KOPT-K1 (cell line): ENCODE results near the gene CCDC177.

Experiments used
- H3K27ac ChIP-seq: fragments of 200-600 bp; sonication (generic); 2 replicates; pipeline ENCODE4 v1.5.1; 2016; ENCODE audit warnings: antibody characterized with exemption, mild to moderate bottlenecking, low read depth, low read length; ENCODE audit not compliant: poor library complexity, severe bottlenecking
- H3K36me3 ChIP-seq: fragments of 200-600 bp; sonication (generic); 2 replicates; pipeline ENCODE4 v1.5.1; 2017; ENCODE audit warnings: antibody characterized with exemption, mild to moderate bottlenecking, low read length, moderate library complexity; ENCODE audit not compliant: insufficient read depth
- H3K9me3 ChIP-seq: fragments of 200-600 bp; sonication (generic); 2 replicates; pipeline ENCODE4 v1.5.1; 2017; ENCODE audit warnings: antibody characterized with exemption, low read length, mild to moderate bottlenecking; ENCODE audit not compliant: insufficient read depth, poor library complexity, severe bottlenecking

The CCDC177 gene

DNA sequence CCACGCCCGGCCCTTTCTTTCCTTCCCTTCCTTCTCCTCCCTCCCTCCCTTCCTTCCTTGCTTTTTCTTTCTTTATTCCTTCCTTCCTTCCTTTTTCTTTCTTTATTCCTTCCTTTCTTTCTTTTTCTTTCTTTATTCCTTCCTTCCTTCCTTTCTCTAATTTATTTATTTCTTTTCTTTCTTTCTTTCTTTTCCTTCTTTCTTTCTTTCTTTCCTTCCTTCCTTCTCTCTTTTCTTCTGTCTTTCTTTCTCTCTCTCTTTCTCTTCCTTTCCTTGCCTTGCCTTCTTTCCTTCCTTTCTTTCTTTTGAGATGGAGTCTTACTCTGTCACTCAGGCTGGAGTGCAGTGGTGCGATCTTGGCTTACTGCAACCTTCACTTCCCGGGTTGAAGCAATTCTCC, 15.9 kb downstream of the CCDC177 start:
- Histone ChIP-seq H3K36me3 (no peaks in the 10 kb centered on the region), H3K9me3 (no peaks in the 10 kb centered on the region), H3K27ac (no peak overlapping the region)

- Histone ChIP-seq H3K36me3 (no peaks in the 10 kb centered on the region), H3K9me3 (no peaks in the 10 kb centered on the region), H3K27ac (no peak overlapping the region)
These were observed 20.2 kb downstream of the CCDC177 start for GRCh38 chr14:69554500-69554899.

- Histone ChIP-seq H3K36me3 (no peaks in the 10 kb centered on the region), H3K27ac (no peak overlapping the region), H3K9me3 (no peaks in the 10 kb centered on the region)
These were observed 21.4 kb downstream of the CCDC177 start for GRCh38 chr14:69553252-69553651.

DNA sequence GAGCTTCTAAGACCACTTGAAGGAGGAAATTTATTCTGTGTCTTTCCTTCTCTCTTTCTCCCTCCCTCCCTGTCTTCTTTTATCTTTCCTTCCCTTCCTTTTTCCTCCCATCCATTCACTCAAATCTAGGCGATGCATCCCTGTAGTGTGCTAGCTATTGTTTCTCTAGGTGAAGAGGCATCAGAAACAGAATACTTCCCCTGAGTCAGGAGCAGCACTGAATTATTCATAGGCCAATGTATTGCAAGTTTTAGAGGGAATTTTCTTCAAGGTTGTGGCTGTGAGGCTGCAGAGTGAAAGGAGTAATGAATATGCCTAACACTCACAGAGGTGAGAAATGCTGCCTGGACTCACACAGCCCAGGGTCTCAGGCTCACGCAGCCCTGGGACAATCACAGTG, 23.2 kb downstream of the CCDC177 start:
- no peaks in the 10 kb centered on the region for H3K9me3 ChIP-seq
- no peaks in the 10 kb centered on the region for H3K36me3 ChIP-seq
- H3K27ac ChIP-seq, result no peak overlapping the region

GRCh38 chr14:69548566-69548965, 26.1 kb downstream of the CCDC177 start:
- H3K36me3 ChIP-seq, result no peaks in the 10 kb centered on the region
- H3K9me3 ChIP-seq, result no peaks in the 10 kb centered on the region
- no peak overlapping the region for H3K27ac ChIP-seq

- Histone ChIP-seq H3K9me3 (no peaks in the 10 kb centered on the region), H3K36me3 (no peaks in the 10 kb centered on the region), H3K27ac (no peak overlapping the region)
These were observed 26.8 kb downstream of the CCDC177 start for GRCh38 chr14:69547701-69548348.

GRCh38 chr14:69543341-69544115, 31.1 kb downstream of the CCDC177 start:
- Histone ChIP-seq H3K9me3 (no peaks in the 10 kb centered on the region), H3K27ac (no peak overlapping the region)

DNA sequence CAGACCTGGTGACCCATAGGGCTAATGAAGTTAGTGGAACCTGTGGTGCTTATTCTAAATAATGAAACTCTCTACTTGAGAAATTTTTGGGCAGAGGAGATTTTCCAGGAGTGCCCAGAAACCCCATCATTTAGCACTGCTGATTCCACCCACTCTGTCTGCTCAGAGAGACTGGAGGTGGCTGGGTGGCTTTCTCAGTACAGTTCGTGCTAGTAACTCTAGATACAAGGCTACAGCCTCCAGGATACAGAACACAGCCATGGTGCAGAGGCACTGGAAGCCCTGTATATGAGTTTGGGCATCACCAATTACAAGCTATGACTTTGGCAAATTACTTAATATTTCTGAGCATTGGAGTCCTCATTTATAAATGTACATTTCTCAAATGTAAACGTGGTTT, 32.4 kb downstream of the CCDC177 start:
- no peak overlapping the region for H3K27ac ChIP-seq
- H3K9me3 ChIP-seq, result no peaks in the 10 kb centered on the region
- no peaks in the 10 kb centered on the region for H3K36me3 ChIP-seq

More at GRCh38 chr14:69543341-69544115, 31.1 kb downstream of the CCDC177 start:
- no peaks in the 10 kb centered on the region for H3K36me3 ChIP-seq

DNA sequence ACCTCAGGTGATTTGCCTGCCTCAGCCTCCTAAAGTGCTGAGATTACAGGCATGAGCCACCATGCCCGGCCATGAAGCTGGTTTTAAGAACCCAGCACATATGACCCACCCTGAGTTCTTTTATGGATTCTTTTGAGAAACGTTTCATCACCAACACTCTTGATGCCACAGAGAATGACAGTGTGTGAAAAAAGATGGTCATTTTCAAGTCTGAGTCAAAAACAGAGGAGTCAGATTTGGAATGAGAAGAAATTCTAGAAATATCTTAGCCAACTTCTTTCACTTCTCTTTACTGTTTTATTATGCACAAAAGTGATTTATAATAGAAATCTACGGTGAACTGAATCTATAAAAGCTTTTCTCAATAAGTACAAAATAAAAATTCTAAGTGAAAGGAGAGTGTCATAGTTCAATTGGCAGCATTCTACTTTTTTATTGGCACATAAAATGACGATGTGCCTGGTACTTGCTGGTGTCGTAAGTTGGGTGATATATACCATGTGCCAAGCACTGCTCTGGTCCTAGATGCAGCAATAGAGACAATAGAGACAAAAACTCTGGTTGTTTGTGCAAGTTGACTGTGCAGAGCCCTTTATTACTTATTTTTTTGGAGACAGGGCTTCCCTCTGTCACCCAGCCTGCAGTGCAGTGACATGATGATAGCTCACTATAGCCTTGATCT, 33.9 kb downstream of the CCDC177 start:
- Histone ChIP-seq H3K27ac (no peak overlapping the region), H3K36me3 (no peaks in the 10 kb centered on the region), H3K9me3 (no peaks in the 10 kb centered on the region)

- Histone ChIP-seq H3K9me3 (no peaks in the 10 kb centered on the region), H3K27ac (no peak overlapping the region), H3K36me3 (no peaks in the 10 kb centered on the region)
These were observed 34.9 kb downstream of the CCDC177 start for GRCh38 chr14:69539631-69540410.

GRCh38 chr14:69538766-69539165, 35.9 kb downstream of the CCDC177 start:
- Histone ChIP-seq H3K27ac (no peak overlapping the region), H3K36me3 (no peaks in the 10 kb centered on the region), H3K9me3 (no peaks in the 10 kb centered on the region)

DNA sequence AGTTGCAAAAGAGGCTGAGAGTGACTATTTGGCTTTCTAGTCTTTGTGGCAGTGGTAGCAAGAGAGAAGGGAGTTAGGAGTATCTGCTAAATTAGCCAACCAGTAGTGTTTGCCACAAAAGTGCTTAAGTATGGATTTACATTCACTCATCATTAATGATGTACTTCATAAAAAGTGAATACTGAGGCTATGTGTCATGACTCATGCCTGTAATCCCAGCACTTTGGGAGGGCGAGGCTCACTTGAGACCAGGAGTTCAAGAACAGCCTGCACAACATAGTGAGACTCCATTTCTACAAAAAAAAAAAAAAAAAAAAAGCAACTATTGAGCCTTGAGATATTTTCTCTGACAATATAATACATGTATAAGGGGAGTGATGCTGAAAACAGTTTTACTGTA, 36.8 kb downstream of the CCDC177 start:
- Histone ChIP-seq H3K9me3 (no peaks in the 10 kb centered on the region), H3K27ac (no peak overlapping the region)

DNA sequence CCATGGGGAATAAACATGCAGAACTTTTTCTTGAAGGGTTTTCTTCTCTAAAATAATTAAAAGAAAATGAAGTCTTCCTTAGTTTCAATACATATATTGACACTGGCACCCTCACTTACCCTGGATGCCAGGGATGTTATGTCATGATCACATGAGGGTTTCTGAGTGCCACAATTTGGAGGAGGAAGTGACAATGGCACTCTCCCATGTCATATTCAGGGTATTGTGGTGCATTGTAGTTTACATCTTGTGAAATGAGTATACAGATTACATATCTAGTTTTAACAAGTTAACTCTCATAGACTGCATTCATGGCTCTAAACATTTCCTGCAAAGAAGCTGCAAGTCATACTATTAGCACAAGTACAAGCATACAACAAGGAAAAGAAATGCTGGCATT, 37.7 kb downstream of the CCDC177 start:
- Histone ChIP-seq H3K9me3 (no peaks in the 10 kb centered on the region), H3K27ac (no peak overlapping the region), H3K36me3 (no peaks in the 10 kb centered on the region)

More for the DNA sequence above, 36.8 kb downstream of the CCDC177 start:
- no peaks in the 10 kb centered on the region for H3K36me3 ChIP-seq

GRCh38 chr14:69535230-69535848, 39.3 kb downstream of the CCDC177 start:
- Histone ChIP-seq H3K27ac (no peak overlapping the region), H3K36me3 (no peaks in the 10 kb centered on the region), H3K9me3 (no peaks in the 10 kb centered on the region)
